Neuronal stem cell (in vitro differentiated cells): Measurements from ENCODE around the gene PDE4B.

Experiments
- DNase-seq: peaks from one replicate; pipeline ENCODE4 v3.0.0-alpha.2; 2013; ENCODE audit warnings: low spot score
- H2AFZ ChIP-seq: one replicate; pipeline ENCODE4 v1.6.1; 2013; ENCODE audit warnings: mild to moderate bottlenecking, low read length, inconsistent platforms
- H2AK5ac ChIP-seq: 2 replicates; pipeline ENCODE4 v1.6.1; 2013; ENCODE audit warnings: low read depth, mild to moderate bottlenecking, inconsistent platforms, low read length, moderate library complexity, mixed read lengths
- H2BK120ac ChIP-seq: 2 replicates; pipeline ENCODE4 v1.6.1; 2013; ENCODE audit warnings: low read depth, mild to moderate bottlenecking, inconsistent platforms, low read length, moderate library complexity, mixed read lengths
- H2BK12ac ChIP-seq: one replicate; pipeline ENCODE4 v1.6.1; 2013; ENCODE audit warnings: low read length, inconsistent platforms
- H2BK15ac ChIP-seq: 2 replicates; pipeline ENCODE4 v1.6.1; 2013; ENCODE audit warnings: mild to moderate bottlenecking, low read length, inconsistent platforms, mixed read lengths
- H2BK5ac ChIP-seq: one replicate; pipeline ENCODE4 v1.6.1; 2013; ENCODE audit warnings: inconsistent platforms, mild to moderate bottlenecking, low read length, moderate library complexity
- H3K14ac ChIP-seq: one replicate; pipeline ENCODE4 v1.6.1; 2013; ENCODE audit warnings: low read length, inconsistent platforms
- H3K18ac ChIP-seq: 2 replicates; pipeline ENCODE4 v1.6.1; 2013; ENCODE audit warnings: low read length, inconsistent platforms
- H3K23ac ChIP-seq: 2 replicates; pipeline ENCODE4 v1.6.1; 2013; ENCODE audit warnings: low read depth, mild to moderate bottlenecking, mixed read lengths, low read length, inconsistent platforms; ENCODE audit not compliant: poor library complexity
- H3K27ac ChIP-seq: replicated peaks from 3 replicates; pipeline ENCODE4 v1.5.1; 2013; ENCODE audit warnings: low read length, inconsistent platforms
- H3K27me3 ChIP-seq, 3 experiments: 2 replicates each; pipeline ENCODE4 v1.6.1; 2013; ENCODE audit warnings: low read length in 3 of 3, mild to moderate bottlenecking in 2 of 3, inconsistent platforms in 1 of 3, low read depth in 1 of 3, mixed read lengths in 1 of 3, moderate library complexity in 1 of 3; ENCODE audit not compliant: control insufficient read depth in 3 of 3, insufficient read depth in 3 of 3
- H3K36me3 ChIP-seq, 2 donors: replicated peaks in 1 of 2; 2 replicates each; pipeline ENCODE4 v1.6.1; 2013; ENCODE audit warnings: low read length in 2 of 2; ENCODE audit not compliant: control insufficient read depth in 2 of 2, insufficient read depth in 2 of 2
- H3K4ac ChIP-seq: 2 replicates; pipeline ENCODE4 v1.6.1; 2013; ENCODE audit warnings: inconsistent platforms, mild to moderate bottlenecking, low read length, moderate library complexity
- H3K4me1 ChIP-seq, 2 donors: 1 replicate in 1 of 2; 2 replicates in 1 of 2; pipeline ENCODE4 v1.6.1; 2013; ENCODE audit warnings: low read length in 2 of 2, low read depth in 1 of 2; ENCODE audit not compliant: control insufficient read depth in 2 of 2, insufficient read depth in 1 of 2
- H3K4me2 ChIP-seq: one replicate; pipeline ENCODE4 v1.6.1; 2013; ENCODE audit warnings: mild to moderate bottlenecking, low read length, inconsistent platforms; ENCODE audit not compliant: insufficient read depth, poor library complexity, severe bottlenecking
- H3K4me3 ChIP-seq, 2 donors: 2 replicates each; pipeline ENCODE4 v1.5.1; 2013; ENCODE audit warnings: low read length in 2 of 2, mild to moderate bottlenecking in 2 of 2, inconsistent platforms in 1 of 2, moderate library complexity in 1 of 2
- H3K79me1 ChIP-seq: one replicate; pipeline ENCODE4 v1.6.1; 2013; ENCODE audit warnings: low read depth, mild to moderate bottlenecking, inconsistent platforms, low read length, moderate library complexity
- H3K9ac ChIP-seq: one replicate; pipeline ENCODE4 v1.6.1; 2013; ENCODE audit warnings: mild to moderate bottlenecking, low read depth, low read length, inconsistent platforms; ENCODE audit not compliant: poor library complexity
- H3K9me3 ChIP-seq, 2 donors: replicated peaks in 1 of 2; 2 replicates each; pipeline versions ENCODE3 to v1.6.1; 2013; ENCODE audit warnings: low read length in 2 of 2, mild to moderate bottlenecking in 2 of 2, inconsistent platforms in 1 of 2, low read depth in 1 of 2, mixed read lengths in 1 of 2, moderate library complexity in 1 of 2; ENCODE audit not compliant: control insufficient read depth in 2 of 2, insufficient read depth in 1 of 2
- H4K8ac ChIP-seq: one replicate; pipeline ENCODE4 v1.6.1; 2013; ENCODE audit warnings: low read depth, mild to moderate bottlenecking, inconsistent platforms, low read length, moderate library complexity
- H4K91ac ChIP-seq: one replicate; pipeline ENCODE4 v1.6.1; 2013; ENCODE audit warnings: low read length, low read depth, mild to moderate bottlenecking, inconsistent platforms; ENCODE audit not compliant: poor library complexity
- WGBS, 2 donors: extraction: QIAGEN DNeasy Blood & Tissue Kit; methylation state at CpG; one replicate each; pipeline ENCODE4 v1.1.7; 2013; ENCODE audit warnings: missing lambda C conversion rate in 2 of 2, mixed read lengths in 1 of 2; ENCODE audit not compliant: insufficient read length in 2 of 2, insufficient replicate concordance in 1 of 2; ENCODE audit errors: extremely low coverage in 2 of 2; 5-methylcytosine and 5-hydroxymethylcytosine counted together

PDE4B gene

DNA sequence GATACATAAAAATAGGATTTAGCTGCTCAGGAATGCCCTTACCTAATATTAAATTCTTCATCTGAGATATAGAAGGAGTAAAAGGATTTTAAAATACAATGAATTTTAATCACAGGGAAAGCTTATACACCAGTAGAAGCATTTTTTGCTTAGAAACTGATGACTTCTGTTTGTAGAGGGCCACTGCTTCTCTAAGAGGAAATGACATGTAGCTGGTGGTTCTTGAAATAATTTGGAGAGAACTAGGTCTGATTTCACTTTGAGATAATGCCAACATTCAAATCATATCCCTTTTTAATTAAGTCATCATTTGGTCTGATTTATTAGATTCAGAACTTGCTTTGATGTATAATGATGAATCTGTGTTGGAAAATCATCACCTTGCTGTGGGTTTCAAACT, 574.7 kb downstream of the PDE4B start:
- Histone ChIP-seq H3K27me3 (no peaks in the 10 kb centered on the region), H4K91ac (no peak overlapping the region), H3K23ac (no peak overlapping the region), H4K8ac (no peak overlapping the region), H3K79me1 (no peaks in the 10 kb centered on the region), H3K36me3 (peaks cover 9 to 99% of the 10 kb centered on the region in 2 donors), H3K4me2 (no peak overlapping the region), H2BK15ac (no peak overlapping the region), H3K4me1 (peaks cover 6 to 14% of the 10 kb centered on the region in 2 donors), H3K14ac (no peak overlapping the region), H3K18ac (no peak overlapping the region), H3K9ac (no peak overlapping the region), H2AFZ (no peak overlapping the region), H2BK120ac (no peak overlapping the region), H2BK5ac (no peak overlapping the region), H2AK5ac (no peak overlapping the region), H3K4ac (no peak overlapping the region), H3K9me3 (no peaks in the 10 kb centered on the region), H3K4me3 (no peak overlapping the region), H2BK12ac (no peak overlapping the region), H3K27ac (no peak overlapping the region)
- DNase-seq = no peak

DNA sequence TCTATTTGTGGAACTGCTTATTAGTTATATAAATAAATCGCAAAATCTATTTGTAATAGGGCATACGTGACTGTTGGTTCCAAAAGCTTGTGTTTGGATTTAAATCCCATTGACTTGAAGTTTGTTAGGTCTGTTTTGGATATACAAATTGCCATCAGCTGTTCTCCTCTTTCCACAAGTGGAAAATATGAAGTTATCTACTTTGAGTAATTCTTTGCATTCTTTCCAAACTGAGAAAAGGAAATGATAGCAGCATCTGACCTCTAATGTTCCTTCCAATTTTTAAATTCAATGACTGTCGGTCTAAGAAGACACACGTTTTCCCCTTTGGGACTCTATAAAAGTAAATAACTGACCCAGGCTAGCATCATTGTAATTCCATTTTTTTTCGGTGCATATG, 575.6 kb downstream of the PDE4B start:
- Histone ChIP-seq H2BK5ac (no peak overlapping the region), H3K27ac (no peak overlapping the region), H3K79me1 (no peaks in the 10 kb centered on the region), H3K9me3 (no peaks in the 10 kb centered on the region), H2BK12ac (no peak overlapping the region), H4K8ac (no peak overlapping the region), H3K4me2 (no peak overlapping the region), H4K91ac (no peak overlapping the region), H3K23ac (no peak overlapping the region), H3K18ac (no peak overlapping the region), H2AK5ac (no peak overlapping the region), H3K36me3 (peaks cover 11 to 99% of the 10 kb centered on the region in 2 donors), H3K27me3 (no peaks in the 10 kb centered on the region), H3K4me3 (no peak overlapping the region), H3K4ac (no peak overlapping the region), H2BK120ac (no peak overlapping the region), H3K9ac (no peak overlapping the region), H3K4me1 (peaks cover 6 to 14% of the 10 kb centered on the region in 2 donors), H2BK15ac (no peak overlapping the region), H2AFZ (no peak overlapping the region), H3K14ac (no peak overlapping the region)
- DNase-seq = no peak
- WGBS, 2 donors = no CpG with 5 or more reads among the region's 5 CpGs

- H3K79me1 ChIP-seq = no peaks in the 10 kb centered on the region
- WGBS, 2 donors = no CpG with 5 or more reads among the region's 4 CpGs
- DNase-seq = no peak
- H2BK15ac ChIP-seq = no peak overlapping the region
- H3K36me3 ChIP-seq = peaks cover 9 to 91% of the 10 kb centered on the region in 2 donors
- no peak overlapping the region for H3K14ac ChIP-seq
- no peak overlapping the region for H3K4me3 ChIP-seq
- H3K4me1 ChIP-seq = peaks cover 6 to 14% of the 10 kb centered on the region in 2 donors
- H3K23ac ChIP-seq = no peak overlapping the region
- no peaks in the 10 kb centered on the region for H3K27me3 ChIP-seq
- no peak overlapping the region for H2BK12ac ChIP-seq
- no peak overlapping the region for H2BK5ac ChIP-seq
- H4K8ac ChIP-seq = no peak overlapping the region
- no peak overlapping the region for H2AFZ ChIP-seq
- no peak overlapping the region for H2BK120ac ChIP-seq
- no peak overlapping the region for H2AK5ac ChIP-seq
- no peak overlapping the region for H4K91ac ChIP-seq
- H3K27ac ChIP-seq = no peak overlapping the region
- no peaks in the 10 kb centered on the region for H3K9me3 ChIP-seq
- H3K18ac ChIP-seq = no peak overlapping the region
- H3K4me2 ChIP-seq = no peak overlapping the region
- no peak overlapping the region for H3K9ac ChIP-seq
- H3K4ac ChIP-seq = no peak overlapping the region
Observed at GRCh38 chr1:66370462-66370971, 577.8 kb downstream of the PDE4B start.

DNA sequence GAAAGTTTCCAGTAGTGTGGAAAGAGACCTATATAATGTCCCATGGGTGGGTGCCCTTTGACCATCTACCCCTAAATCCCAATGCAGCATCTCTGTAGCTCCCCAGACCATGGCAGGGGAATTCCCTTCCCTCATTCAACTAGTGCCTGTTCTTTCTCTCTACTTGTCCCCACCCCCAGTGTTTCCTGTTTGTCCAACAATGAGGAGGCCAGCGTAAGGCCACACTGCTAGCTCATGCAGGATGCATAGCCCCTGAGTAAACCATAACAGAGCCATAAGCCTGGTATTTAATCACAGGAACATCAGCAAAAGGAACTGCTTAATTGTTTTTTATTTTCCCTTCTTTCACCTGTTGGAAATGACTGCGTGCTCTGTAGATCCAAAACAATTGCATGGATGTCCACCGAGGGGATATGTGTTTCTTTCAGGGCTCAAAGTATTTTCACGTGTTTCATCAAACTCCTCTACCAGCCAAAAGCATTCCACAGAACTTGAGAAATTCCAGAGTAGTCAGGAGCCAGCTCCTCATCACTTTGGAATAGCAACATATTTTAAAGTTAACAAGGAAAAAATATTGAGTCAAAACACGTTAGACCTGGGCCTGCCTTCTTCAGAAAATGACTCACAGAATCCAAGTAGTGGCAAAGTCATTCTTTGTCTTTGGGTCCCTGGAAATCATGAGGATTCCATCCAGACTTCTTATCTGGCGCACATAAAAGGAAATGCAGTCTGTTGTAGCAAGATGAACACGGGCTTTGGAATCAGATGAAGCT, 578.7 kb downstream of the PDE4B start:
- H2BK12ac ChIP-seq = no peak overlapping the region
- H3K9ac ChIP-seq = no peak overlapping the region
- no peak overlapping the region for H3K18ac ChIP-seq
- H3K4me1 ChIP-seq = peaks cover 6 to 14% of the 10 kb centered on the region in 2 donors
- H4K91ac ChIP-seq = no peak overlapping the region
- DNase-seq = no peak
- H2BK5ac ChIP-seq = no peak overlapping the region
- no peak overlapping the region for H4K8ac ChIP-seq
- H3K9me3 ChIP-seq = no peaks in the 10 kb centered on the region
- H3K36me3 ChIP-seq = peaks cover 9 to 82% of the 10 kb centered on the region in 2 donors
- no peak overlapping the region for H3K27ac ChIP-seq
- no peaks in the 10 kb centered on the region for H3K79me1 ChIP-seq
- H2AK5ac ChIP-seq = no peak overlapping the region
- no peak overlapping the region for H3K14ac ChIP-seq
- H3K4me2 ChIP-seq = no peak overlapping the region
- no peak overlapping the region for H2BK15ac ChIP-seq
- no peak overlapping the region for H3K4ac ChIP-seq
- H2AFZ ChIP-seq = no peak overlapping the region
- H2BK120ac ChIP-seq = no peak overlapping the region
- H3K27me3 ChIP-seq = no peaks in the 10 kb centered on the region
- H3K4me3 ChIP-seq = no peak overlapping the region
- H3K23ac ChIP-seq = no peak overlapping the region
- WGBS, 2 donors = no CpG with 5 or more reads among the region's 7 CpGs
